Fibroblast of skin of left quadriceps (primary cell): ENCODE results near the gene RAPGEF1.

Source experiments
- DNase-seq, 2 experiments: peaks; one replicate each; pipeline ENCODE4 v3.0.0-alpha.2; 2013; ENCODE audit warnings: low read depth in 2 of 2

The RAPGEF1 gene

DNA sequence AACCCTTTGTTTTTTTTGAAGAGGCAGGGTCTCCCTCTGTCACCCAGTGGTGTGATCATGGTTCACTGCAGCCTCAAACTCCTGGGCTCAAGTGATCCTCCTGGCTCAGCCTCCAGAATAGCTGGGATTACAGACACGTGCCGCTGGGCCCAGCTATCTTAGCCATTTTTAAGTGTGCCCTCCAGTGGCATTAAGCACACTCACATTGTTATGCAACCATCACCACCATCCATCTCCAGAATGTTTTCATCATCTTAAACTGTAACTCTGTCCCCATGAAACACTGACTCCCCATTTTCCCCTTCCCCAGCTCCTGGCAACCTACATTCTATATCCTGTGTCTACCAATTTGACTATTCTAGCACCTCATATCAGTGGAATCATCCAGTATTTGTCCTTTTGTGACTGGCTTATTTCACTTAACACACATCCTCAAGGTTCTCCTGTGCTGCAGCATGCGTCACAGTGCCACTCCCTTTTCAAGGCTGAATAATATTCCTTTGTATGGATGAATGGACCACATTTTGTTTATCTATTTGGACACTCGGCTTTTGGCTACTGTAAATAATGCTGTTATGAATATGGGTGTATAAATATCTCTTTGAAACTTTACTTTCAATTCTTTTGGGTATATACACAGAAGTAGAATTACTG lies 12.5 kb upstream of the RAPGEF1 start:
- no peak for DNase-seq

DNA sequence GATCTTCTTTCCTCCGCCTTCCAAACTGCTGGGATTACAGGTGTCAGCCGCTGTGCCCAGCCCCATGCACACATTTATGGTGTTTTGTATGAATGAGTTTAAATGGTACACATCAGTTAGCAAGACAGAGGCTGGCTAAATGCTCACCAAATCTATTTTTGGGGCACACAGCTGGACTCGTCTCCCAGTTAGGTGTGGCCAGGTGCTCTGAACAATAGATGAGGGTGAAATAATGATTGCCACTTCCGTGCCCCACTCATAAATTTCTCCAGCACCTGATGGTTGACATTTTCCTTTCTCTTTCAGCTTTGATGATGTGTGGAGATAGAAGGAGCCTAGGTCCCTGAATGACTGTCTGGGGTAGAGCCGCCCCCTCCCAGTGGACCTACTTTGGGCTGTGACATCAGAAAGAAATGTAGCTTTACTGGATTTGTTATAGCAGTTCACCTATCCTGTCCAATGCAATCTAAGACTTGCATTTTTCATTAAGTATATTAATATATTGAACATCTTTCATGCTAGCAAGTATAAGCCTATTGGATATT lies 8.6 kb upstream of the RAPGEF1 start:
- DNase-seq: no peak

DNA sequence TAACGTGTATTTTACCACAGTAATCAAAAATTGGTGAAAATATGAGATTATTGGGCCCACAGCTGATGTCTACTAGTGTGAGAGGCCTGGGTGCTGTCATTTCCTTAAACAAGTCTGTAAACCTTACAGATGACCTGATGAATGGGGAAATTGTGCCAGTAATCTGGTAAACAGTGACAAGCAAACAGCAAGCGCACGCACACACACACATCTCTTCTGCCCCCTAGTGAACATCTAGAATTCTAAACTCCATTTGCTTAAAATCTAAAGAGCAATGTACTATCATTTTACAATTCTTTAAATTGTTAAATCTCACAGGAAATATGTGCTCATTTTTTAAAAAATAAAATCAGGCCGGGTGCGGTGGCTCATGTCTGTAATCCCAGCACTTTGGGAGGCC lies 7.5 kb upstream of the RAPGEF1 start:
- DNase-seq: no peak

DNA sequence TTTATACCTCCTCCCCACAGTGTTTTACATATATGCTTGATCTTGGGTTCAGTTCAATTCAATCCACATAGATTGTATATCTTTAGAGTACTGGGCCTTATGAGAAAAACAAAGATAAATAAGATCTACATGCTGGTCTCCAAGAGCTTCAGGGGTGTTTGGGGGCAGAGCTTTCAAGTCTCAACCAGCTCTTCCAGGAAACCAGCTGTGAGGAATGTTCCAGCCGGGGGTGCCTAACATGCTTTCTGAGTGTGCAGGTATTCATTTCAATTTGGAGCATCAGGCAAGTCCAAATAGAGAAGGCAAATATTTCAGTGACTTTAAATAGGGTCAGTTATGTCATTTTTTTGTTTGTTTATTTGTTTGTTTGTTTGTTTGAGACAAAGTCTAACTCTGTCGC lies 5.7 kb upstream of the RAPGEF1 start:
- no peak for DNase-seq

DNA sequence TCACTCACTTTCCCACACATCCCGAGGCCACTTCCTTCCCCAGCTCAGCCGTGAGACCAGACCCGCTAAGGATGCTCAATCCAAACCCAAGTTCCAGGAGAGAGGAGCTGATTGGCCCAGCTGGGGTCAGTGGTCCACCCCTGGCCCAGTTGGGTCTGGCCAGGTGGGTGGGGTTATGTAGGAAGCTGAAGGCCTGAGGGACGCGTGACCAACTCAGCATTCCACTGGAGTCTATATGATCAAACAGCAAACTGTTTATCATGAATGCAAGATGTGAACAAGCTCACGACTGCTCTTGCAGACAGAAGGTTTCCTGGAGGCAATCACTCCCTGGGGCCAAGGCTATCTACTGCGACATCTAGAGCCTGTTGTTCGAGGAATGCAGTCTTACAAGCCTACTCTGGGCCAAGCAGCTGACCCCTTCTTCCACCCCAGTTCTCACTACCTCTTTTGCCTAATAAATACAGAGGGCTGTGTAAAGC lies 4.9 kb upstream of the RAPGEF1 start:
- DNase-seq: no peak

DNA sequence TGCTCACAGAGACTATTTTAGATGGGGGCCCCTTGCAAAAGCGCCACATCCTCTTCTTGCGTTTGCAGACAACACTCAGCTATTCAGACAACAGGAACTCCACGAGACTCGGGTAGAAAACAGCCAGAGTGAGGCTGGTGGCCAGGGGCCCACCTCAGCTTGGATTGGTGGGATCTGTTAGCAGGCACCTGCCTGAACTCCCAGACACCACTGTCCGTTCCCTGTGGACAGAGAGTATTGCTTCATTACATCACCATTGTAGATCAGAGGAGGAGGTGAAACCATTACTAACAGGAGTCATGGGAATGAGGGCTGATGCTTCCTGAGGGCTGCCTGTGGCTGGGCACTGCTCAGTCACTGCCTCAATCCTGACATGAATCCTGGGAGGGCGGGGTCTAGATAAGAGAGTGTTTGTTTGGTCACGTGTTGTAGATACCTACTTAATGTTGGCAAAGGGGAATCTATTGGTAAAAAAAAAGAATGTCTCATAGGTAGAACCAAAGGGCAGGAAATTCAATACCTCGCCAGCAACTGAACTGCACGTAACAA lies 4.4 kb upstream of the RAPGEF1 start:
- DNase-seq: no peak

DNA sequence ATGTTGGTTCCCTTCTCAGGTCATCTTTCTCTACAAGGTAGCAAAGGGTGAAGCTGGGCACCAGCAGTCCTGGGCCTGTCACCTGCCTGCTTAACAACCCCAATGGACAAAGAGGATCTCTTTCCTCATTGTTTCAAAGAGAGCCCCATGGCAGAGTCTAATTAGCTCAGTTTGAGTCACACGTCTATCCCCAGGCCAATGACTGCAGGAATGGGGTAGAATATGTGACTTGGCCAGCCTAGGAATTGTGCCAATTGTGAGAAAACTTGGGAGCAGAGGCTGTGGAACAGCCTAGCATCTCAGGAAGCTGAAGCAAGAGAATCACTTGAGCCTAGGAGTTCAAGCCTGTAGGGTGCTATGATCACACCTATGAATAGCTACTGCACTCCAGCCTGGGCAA lies 3.6 kb upstream of the RAPGEF1 start:
- no peak for DNase-seq

DNA sequence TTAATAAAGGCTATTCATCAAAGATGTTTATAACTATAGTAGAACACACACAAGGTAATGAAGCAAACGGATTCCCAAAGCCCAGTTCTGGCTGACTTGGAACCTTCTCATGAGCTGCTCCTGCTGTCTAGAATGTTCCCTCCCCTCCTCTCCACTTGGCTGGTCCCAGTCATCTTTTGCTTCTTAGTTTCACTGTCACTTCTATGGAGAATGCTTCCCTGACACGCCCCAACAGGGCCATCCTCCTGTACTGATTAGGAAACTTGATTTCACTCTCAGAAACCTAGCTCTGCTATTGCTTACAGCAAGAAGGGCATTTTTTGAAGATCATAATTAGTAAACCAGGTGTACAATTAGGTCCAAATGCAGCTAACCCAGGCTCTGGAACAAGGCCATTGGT lies 3.2 kb upstream of the RAPGEF1 start:
- DNase-seq: no peak

DNA sequence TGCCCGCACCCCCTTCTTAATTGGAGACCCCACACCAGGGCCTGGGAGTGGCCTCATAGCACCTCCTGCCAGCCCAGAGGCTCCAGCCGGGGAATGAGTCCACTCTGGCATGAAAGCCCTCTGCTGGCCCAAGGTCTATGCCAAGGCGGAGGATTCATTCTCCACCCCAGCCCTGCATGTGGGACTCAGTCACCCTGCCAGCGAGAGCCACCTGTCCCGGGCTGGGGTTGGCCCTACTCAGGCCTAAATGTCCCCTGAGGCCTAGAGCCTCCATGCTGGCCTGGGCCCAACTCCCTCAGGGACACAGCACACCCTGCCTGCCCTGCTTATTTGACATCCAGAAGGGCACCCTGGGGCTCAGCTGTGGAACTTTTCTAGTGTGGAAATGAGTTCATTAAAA lies 1.0 kb upstream of the RAPGEF1 start:
- DNase-seq: no peak

DNA sequence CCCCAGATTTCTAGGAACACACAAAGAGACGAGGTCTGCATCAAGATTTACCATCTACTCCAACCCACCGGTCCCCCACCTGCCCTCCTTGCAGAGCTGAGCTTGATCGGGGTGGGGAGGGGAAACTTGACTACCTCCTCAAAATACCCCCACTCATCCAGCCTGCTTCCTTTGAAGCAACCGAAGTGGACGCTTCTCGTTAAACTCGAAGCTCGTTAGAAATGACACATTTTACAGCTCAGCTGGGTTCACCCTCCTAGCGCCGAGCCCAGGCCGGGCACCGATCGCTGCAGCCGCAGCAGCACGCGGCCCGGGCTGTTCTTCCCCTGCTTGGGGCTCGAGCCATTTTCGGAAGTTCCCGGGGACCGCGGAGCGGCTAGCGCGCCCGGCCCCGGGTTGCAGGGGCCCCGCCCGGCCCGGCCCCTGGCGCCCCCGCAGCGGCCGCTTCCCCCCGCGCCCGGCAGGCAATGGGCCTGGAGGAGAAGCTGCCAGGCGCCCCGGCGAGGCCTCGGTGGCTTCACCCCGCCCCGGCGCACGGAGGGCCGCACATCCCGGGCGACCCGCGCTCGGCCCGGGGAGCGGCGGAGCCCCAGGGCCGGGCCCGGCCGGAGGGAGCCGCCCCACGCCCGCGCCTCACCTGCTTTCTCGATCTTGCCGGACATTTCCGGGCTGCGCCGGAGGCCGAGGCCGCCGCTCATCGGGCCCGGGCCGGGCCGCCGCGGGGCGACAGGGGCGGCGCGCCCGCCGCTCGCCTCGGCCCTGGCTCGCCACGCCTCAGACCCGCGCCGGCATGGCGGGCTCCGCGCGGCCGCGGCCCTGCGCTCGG lies 530 bp downstream of the RAPGEF1 start:
- DNase-seq: no peak

DNA sequence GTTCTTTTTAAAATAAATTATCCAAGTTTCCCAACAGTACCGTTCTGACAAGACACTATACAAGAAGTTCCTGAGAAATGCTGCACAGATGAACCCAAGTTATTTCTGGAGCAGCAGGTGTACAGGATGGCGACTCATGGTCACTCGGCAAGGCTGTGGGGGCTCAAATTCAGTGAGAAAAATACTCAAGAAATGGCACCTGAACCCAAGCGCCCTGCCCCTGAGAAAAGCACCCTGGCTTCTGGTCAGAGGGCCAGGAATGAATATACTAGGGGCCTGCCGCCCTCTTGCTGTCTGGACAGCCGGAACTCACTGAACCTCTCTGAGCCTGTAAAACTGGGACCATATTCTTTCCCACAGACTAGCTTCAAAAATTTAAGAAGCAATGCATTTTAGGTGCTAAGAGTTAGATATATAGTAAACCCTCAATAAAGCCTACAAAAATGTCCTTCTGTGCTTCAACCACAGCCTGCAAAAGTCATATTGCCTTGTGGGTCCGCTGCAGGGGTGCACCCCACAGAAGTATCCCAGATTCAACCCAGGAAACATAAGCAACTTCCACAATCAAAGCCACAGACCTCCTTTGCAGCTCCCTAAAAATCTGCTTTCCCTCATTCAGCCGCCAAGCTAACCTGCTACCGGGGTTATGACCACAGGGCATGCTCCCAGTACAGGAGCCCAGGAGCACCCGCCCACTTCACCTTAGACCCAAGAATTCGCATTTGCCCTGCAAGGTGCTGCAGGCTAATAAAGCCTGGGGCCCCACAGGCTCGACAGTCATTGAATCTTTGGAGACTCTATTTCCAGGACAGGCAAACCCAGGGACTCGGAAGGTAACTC lies 1.4 kb downstream of the RAPGEF1 start:
- no peak for DNase-seq

DNA sequence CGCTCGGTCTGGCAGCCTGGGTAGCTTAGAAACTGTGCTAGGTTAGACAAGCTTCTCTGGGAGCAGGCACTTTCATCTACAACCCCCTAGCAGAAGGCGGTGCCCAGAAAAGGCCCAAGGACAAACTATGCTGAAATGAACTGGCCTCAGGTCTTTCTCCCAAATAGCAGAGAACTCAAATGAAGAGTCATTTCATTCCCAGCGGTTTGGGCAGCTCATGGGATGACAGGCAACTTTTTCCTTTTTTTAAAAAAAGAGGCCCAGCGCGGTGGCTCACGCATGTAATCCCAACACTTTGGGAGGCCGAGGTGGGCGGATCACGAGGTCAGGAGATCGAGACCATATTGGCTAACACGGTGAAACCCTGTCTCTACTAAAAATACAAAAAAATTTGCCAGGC lies 2.5 kb downstream of the RAPGEF1 start:
- no peak for DNase-seq

DNA sequence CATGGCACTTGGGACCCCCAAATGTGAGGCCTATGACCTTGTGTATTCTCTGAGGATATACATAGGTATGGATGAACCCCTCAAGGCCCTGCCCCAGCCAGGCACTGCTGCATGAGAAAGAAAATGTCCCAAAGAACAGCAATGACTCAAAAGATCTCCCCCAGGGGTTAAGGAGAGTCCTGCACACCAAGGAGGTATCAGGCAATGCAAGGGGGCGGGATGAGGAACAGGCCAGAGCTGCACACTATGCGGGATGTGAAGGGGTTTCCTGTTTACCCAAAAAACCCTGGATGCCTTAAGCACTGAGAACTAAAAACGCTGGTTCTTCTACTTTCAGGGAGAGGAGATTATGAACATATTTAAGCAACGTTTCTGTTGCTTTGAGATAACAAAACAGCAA lies 3.4 kb downstream of the RAPGEF1 start:
- no peak for DNase-seq

DNA sequence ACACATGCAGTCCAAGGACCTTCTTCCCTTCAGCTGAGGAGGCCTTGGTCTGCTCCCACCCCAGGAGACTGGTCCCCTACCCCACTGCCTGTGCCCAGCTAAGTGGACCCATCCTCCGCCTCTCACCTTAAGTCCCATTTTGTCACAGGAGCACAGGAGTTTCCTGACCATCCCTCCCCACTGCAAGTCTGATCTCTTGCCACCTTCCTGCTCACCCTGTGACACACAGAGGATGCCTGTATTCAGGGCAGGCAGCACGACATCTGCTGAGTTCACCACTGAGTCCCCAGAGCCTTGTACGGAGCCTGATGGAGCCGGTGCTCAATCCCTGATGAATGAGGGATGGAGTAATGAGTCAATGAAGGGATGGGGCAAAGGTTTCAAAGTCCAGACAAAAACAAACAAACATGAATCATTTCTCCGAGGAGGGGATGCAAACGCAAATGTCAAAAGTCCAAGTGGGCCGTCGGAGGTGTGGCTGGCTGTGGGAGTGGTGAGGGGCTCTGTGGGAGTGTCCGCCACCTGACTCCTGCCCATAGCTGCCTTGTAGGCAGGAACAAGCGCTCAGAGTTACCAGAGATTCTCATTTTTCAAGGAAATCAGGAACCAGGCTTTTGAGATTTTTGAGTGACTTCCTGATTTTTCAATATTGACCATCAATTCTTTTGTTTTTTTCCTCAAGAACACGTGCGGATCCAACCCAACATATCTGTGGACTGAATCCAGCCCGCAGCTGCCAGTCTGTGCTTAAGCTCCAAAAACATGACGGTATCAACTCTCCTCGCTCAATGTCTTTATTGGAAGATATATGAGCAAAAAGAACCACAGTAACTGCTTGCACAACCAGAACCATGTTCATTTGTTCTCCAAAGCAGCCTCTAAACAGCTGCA lies 4.4 kb downstream of the RAPGEF1 start:
- DNase-seq: no peak

DNA sequence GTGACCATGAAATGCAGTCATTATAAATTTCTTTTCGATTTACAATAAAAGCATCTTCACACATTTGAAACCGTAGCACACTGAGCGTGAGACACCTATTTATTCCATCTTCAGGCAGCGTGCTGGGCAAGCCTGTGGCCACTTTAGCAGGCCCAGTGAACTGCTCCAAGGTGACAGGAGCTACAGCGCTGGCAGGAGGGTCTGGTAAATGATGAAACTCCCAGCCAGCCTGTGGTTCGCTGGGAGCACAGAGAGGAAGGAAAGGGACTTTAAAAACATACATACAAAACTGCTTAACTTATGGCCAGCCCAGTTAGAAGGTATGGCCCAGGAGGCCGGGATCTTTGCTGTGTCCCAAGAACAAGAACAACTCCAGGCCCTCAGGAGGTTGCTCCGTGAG lies 5.1 kb downstream of the RAPGEF1 start:
- no peak for DNase-seq

DNA sequence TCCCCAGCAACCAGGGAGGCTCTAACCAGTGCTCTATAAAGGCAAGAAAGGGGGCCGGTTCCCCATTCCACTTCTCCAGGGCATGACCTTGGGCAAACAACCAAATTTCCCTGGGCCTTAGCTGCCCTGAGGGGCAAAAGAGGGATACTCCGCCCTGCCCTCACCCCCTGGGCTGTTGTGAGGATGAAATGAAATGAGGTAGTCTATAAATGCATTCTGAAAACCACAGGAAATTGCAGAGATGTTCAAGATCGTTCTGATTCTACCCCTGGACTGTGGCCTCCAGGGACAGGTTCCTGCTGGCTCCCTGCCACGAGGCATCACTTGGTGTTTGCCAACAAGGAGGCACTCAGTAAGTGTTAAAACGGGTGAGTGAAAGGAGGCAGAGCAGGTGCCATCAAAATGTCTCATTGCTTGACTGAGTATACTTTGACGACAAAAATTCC lies 5.7 kb downstream of the RAPGEF1 start:
- DNase-seq: no peak

DNA sequence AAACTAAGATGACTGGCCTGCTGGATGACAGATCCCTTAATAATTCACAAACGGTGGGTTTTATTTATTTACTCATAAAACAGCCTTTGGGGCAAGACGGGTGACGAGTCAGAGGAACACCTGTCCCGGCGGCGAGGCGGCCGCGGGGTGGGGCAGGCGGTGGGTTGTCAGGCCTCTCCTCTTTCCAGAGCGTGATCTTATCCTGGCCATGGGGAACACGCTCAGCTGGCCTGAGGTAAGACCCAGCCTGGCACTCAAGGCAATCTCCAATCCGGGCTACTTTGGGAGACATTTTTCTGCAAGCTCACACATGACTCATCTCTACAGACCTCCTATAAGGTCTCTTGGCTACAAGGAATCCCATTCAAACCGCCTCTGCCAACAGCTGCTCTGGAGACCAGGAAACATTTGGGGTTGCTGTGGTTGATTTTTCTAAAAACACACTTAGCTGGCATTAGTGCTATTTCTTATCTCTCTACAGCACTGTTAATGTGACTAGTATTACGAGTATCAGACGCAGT lies 6.3 kb downstream of the RAPGEF1 start:
- peak; percentile 71 to 72 for DNase-seq

DNA sequence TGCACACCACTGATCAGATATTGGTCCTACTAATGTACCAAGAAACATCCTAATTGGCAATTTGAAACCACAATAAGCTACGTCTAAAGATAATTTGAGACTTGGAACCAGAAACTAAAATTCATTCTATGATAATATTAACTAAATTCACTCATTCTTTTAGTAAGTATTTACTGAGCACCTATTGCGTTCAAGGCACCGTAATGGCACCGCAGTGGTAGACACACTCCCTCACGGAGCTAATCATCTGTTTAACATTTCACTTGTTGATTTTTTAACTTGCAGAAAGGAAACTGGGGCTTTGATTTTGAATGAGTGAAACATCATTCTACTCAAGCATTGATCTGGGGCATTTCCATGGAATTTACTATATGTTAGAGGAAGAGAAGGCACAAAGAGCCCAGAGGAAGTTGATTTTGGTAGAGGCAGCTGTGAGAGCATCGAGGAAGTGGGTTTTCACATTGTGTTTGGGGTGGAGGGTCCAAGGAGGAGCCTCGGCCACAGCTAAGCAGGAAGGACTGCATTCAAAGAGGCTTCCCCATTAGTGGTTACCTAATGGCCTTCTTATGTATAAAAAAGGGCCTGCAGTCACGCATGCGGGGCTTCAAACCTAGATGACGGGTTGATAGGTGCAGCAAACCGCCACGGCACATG lies 7.1 kb downstream of the RAPGEF1 start:
- no peak for DNase-seq

DNA sequence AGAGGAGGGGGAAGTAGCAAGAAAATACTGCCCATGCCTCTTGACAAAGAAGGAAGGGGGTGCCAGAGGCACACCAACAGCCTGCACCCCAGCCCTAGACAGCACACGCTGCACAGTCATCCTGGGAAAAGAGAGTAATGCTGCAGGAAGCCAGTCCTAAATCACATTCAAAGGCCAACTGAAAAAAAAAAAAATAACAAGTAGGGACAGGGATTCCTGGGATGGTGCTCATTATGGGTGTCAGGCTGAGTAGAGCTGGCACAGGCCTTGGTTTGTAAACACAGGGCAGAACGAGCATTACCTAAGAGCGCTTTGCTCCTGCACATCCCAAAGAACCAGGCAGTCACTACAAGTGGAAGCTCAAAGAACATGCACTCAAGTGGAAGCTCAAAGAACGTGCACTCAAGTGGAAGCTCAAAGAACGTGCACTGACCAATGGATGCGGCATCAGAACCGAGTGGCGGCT lies 7.8 kb downstream of the RAPGEF1 start:
- DNase-seq: no peak

DNA sequence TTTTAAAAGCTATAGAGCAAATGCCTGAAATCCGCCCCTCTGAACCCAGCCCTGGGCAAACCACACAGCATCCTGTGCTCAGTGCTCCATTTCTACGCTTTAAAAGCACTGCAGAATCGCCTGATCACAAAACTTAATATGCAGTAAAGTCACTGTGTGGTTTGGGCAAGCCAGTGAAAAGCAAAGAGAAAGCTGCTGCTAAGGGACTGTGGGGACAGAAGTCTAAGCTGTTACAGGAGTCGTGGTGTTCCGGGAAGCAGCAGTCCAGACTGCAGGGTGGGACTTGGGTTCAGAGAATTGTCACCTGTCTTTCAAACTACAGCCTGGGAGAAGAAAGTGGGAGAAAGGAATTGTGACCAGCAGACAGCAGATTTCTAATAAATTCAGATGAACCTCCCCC lies 8.2 kb downstream of the RAPGEF1 start:
- DNase-seq: no peak
